ENCODE results near the gene LIN7B.

LIN7B gene, protein sequence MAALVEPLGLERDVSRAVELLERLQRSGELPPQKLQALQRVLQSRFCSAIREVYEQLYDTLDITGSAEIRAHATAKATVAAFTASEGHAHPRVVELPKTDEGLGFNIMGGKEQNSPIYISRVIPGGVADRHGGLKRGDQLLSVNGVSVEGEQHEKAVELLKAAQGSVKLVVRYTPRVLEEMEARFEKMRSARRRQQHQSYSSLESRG

DNA sequence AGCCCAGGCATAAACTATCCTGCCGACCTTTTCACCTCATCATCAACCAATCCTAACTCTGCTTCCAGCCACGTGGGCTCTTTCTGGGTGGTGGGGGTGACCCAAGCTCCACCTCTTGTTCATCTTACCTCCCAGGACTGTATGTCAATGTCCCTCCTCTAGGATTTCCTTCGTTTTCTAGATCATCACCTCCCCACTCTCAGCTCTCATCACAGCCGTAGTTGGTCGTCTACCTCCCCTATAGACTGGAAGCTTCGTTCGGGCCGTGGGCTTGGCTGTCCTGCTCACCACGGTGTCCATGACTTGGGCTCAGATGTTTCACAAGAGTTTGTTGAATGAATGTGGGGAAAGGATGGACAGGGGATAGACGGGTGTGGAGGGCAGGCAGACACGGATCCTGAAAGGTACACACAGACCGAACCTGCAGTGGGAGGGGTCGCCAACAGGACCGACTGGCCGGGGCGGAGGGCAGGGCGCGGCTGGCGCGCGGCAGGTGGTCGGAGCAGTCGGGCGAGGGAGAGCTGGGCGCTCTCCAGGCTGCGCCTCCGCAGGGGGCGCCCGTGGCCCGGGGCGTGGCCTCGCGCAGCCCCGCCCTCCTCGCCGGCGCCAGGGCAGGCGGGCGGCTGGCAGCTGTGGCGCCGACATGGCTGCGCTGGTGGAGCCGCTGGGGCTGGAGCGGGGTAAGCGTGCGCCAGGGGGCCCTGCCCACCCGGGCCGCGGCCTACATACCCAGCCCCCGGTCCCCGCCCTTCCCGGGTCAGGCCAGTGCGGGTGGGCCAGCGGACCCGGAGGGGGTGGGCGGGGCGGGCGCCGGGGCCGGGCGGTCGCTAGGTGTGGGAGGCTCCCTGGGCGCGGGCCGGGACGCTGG lies at the start of gene LIN7B:
Gene LIN7B, plus strand, starts transcription at position 609 of the 868 bp plus-strand sequence. Its CDS starts 35 bp downstream, at position 644.
- peak; percentile 54 for DNase-seq

DNA sequence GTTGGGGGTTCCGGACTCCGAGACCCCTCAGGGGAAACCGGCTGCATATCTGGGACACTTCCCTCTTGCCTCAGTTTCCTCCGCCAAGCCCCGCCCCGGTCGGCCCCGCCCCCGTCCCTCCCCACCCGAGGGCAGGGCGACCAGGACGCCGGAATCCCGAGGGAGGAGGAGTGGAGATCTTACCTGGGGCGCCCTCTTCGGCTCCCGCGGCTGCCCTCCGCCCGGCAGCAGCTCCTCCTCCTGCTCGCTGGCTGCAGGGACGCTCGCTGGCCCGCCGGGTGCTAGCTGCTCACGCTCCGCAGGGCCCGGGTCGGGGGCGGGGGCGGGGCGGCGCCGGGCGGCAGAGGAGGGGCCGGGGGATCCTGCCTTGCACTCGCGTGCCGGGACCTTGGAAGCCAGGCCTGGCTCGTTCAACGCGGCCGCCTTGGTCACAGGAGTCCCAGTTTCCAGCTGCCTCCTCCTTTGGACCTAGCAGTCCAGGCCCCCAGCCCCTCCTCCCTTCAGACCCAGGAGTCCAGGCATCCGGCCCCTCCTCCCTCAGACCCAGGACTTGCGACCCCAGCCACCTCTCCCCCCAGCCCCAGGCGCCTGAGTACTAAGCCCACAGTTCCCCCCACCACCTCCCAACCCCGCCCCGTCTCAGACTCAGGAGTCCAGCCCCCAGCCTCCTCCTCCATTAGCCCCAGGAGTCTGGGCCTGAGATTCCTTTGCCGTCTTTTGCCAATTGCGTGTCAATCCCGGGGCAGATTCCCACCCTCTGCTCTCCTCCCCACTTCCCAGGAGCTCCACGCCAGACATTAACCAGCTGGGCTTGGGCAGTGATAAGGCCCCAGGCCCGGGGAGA lies 49.2 kb upstream of the LIN7B start, which contains the start of gene NTF4:
Gene NTF4, minus strand, starts transcription at position 51 of the 844 bp plus-strand sequence. CDS start 2,821 bp downstream, outside the sequence.
- DNase-seq, result no peak

DNA sequence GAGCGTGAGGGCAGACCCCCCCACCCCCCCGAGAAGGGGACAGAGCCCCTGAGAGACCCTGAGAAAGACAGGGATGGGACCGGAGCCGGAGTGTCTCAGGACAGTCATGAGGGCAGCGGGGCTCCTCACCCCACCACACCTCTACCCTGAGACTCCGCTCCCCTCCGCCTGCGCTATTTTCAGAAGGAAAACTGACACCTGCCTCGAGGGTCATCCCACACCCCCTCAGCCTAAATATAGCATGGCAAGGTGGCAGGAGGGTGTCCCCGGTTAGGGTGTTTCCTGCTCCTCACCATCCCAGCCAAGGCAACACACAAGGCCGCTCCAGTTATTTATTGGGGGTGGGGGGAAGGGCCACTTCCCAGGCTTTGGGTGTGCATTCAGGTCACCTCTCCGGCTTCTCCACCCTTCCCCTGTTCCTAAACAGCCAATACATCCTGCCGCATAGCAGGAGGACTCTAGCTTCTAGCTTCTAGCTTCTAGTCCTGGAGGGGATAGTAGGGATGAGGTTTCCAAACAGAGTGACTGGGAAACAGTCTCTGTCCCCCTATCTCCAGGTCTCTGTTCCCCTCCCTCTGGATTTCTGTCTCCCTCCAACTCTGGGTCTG lies 48.2 kb upstream of the LIN7B start:
- DNase-seq, result no peak

DNA sequence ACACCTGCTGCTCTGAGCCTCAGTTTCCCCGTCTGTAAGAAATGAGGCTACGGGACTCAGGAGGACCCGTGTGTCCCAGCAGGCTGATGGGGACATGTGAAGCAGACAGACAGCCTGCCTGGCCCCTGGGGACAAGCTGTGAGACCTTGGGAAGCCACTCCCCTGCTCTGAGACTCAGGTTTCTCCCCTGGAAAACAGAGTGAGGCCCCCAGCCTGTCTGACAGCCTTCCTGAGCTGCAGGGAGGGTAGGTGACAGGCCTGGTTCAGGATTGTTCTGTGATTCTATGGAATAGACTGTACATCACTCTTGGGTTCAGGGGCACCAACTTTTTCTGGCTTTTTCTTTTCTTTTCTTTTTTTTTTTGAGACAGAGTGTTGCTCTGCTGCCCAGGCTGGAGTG lies 46.6 kb upstream of the LIN7B start:
- DNase-seq, result no peak

DNA sequence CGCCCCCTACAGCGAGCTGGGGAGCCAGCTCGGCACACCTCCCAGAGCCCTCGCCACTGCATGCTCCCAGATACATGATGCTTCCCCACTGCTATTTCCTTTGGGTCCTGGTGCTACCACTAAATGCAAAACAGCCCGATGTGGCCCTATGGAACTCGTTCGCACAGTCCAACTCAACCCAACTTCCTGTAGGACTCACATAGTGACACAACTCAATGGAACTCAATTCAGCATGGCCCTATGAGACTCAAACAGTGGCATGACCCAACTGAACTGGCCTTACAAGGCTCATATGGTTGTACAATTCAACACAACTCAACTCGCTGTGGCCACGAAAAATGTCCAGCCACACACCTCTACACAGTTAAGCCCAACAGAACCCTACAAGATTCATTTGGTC lies 45.1 kb upstream of the LIN7B start:
- no peak for DNase-seq

DNA sequence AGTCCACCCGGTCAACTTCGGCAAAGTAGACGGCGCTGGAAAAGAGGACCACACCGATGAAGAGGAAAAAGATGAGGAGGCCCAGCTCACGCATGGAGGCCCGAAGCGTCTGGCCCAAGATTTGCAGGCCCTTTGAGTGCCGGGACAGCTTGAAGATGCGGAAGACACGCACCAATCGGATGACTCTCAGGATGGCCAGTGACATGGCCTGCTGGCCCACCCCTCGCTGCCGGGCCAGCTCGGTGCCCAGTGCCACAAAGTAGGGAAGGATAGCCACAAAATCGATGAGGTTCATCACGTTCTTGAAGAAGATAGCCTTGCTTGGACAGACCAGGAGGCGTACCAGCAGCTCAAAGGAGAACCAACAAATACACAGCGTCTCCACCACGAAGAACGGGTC lies 43.8 kb upstream of the LIN7B start:
- DNase-seq, result no peak

DNA sequence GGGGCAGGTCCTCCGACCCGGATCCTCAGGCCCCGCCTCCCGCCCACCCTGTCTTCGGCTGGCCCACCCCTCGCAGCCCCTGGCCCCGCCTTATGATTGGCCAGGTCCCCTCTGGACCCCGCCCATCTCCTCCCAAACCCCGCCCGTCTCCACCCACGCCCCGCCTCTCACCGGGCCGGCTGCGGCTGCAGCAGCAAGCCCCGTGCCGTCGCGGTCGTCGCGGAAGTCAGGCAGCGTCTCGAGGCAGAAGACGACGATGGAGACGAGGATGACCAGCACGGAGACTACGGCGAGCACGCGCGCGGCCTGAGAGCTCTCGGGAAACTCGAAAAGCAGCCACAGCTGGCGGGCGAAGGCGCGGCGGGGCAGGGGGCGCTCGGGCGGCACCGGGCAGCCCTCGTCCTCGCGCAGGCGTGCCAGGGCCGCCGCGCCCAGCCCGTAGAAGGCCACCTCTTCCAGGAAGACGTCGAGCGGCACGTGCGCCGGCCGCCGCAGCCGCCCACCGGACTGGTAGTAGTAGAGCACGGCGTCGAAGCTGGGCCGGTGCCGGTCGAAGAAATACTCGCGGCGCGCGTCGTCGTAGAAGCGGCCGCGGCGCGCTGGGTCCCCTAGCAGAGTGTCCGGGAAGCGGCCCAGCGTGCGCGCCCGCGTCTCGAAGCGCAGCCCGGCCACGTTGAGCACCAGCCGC lies 42.2 kb upstream of the LIN7B start:
- no peak for DNase-seq

DNA sequence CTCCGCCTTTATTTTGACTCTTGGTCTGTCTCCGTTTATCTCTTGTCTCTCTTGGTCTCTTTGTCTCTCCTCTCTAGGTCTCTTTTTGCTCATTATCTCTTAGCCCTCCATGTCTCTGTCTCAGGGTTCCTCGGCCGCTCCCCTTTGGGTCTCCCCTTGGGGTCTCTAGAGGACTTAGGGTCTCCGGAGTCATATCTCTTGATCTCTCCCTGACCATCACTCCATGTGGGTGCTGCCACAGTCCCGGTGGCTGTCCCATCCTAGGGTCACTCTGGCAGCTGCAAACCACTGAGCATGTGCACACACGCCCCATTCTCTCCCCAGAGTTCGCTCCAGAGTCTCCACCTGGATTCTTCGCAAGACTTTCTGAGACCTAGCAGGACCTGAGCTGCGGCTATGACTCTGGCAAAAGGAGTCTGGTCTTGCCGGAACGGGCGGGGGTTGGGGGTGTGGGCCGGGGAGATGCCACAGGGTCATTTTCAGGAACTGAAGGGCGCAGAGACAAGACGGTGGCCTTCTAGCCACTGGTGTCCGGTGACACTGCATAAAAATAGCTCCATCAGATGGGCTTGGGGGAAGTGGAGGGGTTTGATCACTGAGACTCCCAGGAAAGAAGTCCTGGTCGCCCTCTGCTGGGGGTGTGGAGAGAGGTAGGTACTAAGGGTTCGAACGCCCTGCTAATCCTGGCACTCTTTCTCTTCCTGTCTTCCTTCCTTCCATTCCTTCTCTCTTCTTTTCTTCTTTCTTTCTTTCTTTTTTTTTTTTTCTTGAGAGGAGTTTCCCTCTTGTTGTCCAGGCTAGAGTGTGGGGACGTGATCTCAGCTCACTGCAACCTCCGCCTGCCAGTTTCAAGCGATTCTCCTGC lies 40.4 kb upstream of the LIN7B start:
- no peak for DNase-seq

DNA sequence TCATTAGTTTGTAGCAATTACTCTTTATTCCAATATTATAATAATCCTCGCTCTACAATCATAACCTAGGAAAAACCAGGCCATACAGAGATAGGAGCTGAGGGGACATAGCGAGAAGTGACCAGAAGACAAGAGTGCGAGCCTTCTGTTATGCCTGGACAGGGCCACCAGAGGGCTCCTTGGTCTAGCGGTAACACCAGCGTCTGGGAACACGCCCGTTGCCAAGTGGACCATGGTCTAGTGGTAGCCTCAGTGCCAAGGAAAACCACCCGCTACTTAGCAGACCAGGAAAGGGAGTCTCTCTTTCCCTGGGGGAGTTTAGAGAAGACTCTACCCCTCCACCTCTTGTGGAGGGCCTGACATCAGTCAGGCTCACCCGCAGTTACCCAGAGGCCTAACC lies 39.3 kb upstream of the LIN7B start:
- DNase-seq, result peak; percentile 41

DNA sequence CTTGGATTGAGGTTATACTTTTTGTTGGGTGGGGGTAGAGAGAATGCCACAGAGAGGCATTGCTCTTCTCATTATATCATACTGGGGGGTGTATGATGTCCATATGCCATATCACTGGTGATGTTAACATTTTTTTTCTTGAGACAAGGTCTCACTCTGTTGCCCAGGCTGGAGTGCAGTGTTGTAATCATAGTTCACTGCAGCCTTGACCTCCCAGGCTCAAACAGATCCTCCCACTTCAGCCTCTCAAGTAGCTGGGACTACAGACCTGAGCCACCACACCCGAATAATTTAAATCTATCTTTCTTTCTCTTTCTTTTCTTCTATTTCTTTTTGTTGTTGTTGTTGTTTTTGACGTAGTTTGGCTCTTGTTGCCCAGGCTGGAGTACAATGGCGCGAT lies 33.8 kb upstream of the LIN7B start:
- DNase-seq, result no peak

DNA sequence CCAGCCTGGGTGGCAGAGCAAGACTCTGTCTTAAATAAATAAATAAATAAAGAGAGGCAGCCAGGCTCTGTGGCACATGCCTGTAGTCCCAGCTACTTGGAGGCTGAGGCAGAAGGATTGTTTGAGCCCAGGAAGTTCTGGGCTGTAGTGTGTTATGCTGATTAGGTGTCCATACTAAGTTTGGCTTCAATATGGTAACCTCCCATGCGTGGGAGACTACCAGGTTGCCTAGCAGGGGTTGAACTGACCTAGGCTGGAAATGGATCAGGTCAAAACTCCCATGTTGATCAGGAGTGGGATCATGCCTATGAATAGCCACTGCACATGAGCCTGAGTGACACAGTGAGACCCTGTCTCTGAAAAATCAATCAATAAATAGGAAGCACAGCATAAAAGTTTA lies 32.9 kb upstream of the LIN7B start:
- no peak for DNase-seq

DNA sequence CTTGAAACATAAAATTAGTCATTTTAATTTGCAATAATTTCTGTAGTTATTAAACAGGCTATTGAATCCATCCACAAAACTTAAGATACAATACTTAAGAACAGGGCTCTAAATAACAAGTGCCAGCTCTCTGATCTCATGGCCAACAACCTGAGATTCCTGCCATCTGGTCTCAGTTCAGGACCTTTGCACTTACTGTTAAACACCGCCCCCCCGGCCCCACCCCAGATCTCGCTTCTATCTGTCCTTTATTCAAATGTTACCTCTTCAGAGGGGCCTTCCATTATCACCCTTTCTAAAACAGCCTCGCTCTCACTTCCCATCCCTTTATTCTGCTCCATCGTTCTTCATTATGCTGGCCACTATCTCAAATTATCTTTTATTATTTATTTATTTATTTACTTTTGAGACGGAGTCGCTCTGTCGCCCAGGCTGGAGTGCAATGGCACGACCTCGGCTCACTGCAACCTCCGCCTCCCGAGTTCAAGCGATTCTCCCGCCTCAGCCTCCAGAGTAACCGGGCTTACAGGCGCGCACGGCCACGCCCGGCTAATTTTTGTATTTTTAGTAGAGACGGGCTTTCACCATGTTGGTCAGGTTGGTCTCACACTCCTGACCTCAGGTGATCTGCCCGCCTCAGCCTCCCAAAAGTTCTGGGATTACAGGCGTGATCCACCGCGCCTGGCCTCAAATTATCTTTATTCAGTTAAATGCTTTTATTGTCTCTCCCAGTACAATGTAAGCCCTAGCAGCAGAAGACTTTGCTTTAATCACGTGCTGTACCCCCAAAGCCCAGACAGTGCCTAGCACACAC lies 29.8 kb upstream of the LIN7B start:
- no peak for DNase-seq

DNA sequence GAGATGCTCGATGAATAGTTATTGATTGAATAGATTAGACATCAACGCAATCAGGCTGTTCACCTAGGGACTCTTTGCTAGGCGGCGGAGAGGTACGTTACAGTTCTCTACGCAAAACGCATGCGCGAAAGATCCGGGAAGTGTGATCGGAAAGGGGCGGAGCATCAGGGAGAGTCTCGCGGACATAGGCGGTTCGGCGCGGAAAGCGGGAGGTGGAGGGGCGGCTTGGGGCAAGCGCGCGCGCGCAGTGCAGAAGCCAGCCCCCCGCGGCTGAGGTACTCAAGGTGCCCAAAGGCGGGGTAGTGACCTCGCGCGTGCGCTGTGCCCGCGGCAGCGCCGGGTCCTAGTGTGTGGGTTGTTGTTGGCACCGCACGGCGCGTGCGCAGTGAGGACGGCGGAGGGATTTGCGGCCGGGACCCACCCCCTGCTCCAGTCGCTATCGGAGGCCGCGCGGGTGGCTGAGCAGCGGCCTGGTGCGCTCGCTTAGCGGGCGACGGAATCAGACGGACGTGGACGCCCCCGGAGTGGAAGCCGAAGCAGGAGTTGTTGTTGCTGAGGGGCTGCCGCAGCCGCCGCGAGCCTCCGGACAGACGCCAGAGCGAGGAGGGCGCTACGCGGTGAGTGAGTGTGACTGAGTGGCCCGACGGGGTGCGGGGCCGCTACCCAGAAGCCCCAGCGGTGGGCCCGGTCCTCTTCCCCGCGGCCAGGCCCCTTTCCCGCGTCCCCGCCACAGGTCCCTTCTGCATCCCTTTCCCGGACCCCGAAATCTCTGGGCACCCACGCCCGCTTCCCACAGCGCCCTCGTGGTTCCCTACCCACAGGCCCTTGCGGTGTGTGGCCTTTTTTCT lies 28.9 kb upstream of the LIN7B start, which contains the start of gene SNRNP70:
Gene SNRNP70, plus strand, starts transcription at position 432 of the 848 bp plus-strand sequence. CDS start 964 bp downstream, outside the sequence.
- peak; percentile 99 for DNase-seq

DNA sequence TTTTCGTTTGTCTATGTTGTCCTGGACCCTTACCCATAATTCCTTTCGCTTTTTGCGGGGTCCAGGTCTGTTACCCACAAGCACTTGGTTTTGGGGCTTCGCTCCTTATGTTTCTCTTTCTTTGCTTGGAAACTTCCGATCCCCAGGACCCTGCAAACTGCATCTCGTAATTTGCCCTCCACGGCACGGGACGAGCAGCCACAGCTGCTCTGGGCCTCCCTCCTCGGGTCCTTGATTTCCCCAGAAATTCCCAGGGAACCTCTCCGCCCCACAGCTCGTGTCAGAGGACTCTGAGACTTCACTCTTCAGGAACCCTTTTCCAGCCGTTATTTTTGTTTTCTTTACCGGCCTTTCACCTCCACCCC lies 28.3 kb upstream of the LIN7B start:
- no peak for DNase-seq

DNA sequence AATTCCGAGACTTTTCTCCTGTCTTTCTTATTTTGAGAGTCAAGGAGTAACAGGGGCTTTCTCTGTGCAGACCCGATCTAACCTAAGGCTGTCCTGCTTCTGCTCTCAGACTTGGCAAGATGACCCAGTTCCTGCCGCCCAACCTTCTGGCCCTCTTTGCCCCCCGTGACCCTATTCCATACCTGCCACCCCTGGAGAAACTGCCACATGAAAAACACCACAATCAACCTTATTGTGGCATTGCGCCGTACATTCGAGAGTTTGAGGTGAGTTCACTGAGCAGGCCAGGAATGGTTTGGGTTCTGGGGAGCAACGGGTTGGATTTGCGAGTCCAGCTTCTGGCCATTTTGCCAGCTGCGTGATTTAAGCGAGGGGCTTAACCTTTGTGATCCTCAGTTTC lies 27.9 kb upstream of the LIN7B start:
- no peak for DNase-seq

DNA sequence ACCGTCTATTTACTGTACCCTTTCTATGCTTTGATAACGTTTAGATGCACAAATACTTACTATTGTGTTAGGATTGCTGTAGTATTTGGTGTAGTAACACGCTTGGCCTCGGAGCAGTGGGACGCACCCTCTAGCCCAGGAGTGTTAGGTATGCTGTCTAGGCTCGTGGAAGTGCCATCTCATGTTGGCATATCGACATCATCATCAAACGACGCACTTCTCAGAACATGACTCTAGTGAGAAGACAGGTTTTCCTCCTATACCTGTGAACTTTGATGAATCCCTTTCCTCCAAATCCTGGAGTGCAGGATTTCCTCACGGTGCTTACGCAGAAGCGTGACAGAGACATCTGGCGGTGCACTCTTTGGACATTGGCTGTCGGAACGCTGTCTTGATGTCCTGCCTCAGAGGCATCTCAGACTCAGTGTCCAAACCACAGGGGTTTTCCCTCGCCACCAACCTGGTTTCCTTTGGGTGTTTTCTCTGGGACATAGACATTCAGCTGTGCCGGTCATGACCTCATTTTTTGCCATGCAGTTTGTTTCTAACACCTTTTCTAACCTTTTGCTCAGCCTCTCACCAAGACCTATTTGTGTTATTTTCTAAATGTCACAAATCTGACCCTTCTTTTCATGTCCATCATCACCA lies 22.7 kb upstream of the LIN7B start:
- no peak for DNase-seq

DNA sequence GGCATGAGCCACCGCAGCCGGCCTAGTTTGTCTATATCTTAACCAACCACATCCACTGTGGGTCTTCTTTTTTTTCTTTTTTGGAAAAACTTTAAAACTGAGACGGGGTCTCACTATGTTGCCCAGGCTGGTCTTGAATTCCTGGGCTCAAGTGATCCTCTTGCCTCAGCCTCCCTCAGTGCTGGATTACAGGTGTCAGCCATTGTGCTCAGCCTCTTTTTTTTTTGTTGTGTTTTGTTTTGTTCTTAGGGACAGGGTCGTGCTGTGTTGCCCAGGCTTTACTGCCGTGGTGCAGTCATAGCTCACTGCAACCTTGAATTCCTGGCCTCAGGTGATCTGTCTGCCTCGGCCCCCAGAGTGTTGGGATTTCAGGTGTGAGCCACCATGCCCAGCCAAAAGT lies 21.5 kb upstream of the LIN7B start:
- DNase-seq, result no peak
